ENCODE measurements around the gene GORASP1.
A peak's percentile ranks its signal among the peaks of the same experiment; 100 is the strongest.

The GORASP1 gene

DNA sequence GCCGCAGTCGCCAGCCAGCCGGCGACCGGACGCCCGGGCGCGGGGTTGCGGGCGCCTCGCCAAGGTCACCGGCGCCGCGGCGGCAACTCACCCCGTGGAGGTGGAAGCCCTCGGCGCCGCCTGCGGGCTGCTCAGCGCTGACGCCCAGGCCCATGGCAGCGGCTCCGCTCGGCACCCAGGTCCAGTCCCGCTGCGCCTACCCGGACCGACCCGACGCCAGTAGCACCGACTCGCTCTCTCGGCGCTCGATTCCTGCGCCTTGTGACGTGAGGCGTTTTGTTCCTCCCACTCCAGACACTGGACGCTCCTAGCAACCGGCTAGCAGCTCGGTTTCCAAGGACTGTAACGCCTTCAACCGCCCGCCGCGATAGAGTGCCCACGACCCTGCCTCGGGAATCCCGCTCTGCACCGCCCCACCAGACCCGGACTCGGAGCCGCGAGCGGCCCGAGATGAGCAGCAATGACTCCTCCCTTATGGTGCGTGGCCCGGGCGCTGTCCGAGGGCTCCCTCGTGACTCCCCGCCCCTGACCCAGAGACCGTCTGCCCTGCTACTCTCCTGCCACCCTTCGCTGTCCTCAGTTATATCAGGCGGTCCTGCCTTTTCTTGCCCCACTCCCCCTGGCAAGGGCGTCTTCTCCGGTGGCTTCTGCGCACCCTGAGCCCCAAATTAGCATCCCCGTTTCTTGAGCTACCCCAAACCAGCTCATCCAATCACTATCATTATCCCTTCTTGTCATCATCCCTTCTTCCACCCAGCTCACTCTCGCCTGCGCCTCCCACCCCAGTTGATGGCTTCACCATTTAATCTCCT is at the start of gene GORASP1, which contains the start of gene TTC21A:
TSS of gene GORASP1 (minus strand) at position 240 of the 812 bp plus-strand sequence. CDS start at position 154, 86 bp downstream.
TSS of gene TTC21A (plus strand) at position 293 of the 812 bp plus-strand sequence. CDS start at position 451, 158 bp downstream.
- DNase-seq (ENCODE audit: low read depth): peak; percentile 51

GRCh38 chr3:39156421-39156820 is 49.0 kb upstream of the GORASP1 start:
- no peak for DNase-seq (ENCODE audit: low read depth)

GRCh38 chr3:39154280-39155021 is 47.0 kb upstream of the GORASP1 start:
- no peak for DNase-seq (ENCODE audit: low read depth)

- DNase-seq (ENCODE audit: low read depth): no peak
These were observed 46.5 kb upstream of the GORASP1 start for GRCh38 chr3:39153977-39154279.

- peak; percentile 89 for DNase-seq (ENCODE audit: low read depth)
These were observed 43.6 kb upstream of the GORASP1 start for GRCh38 chr3:39150803-39151631.

DNA sequence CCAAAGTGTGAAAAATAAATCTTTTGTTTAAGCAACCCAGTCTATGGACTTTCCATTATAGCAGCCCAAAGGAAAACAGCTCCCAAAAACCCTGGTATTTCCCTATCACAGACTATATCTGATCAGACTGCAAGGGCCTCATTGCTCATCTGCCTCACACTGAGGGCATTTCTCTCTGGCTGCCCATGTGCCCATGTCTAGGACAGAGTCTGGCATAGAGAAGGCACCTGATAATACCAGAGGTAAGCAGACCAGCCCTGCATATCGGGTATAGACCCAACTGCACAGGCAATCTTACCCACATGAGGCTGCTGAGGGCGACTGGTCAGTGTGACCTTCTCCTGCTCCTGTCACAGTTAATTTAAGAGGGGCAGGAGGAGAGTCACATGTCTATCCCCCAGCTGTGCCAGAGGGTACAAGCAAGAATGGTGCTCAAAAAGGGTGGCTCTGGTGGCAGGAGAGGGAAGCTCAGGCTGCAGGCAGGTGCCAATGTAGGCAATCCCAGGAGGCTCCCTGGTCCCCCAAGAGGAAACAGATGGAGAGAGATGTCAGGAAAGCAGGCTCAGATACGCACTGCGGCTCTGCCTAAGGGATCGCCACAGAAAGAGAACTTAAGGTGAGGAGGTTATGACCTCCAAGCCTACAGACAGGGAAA is 42.8 kb upstream of the GORASP1 start:
- DNase-seq (ENCODE audit: low read depth): no peak

DNA sequence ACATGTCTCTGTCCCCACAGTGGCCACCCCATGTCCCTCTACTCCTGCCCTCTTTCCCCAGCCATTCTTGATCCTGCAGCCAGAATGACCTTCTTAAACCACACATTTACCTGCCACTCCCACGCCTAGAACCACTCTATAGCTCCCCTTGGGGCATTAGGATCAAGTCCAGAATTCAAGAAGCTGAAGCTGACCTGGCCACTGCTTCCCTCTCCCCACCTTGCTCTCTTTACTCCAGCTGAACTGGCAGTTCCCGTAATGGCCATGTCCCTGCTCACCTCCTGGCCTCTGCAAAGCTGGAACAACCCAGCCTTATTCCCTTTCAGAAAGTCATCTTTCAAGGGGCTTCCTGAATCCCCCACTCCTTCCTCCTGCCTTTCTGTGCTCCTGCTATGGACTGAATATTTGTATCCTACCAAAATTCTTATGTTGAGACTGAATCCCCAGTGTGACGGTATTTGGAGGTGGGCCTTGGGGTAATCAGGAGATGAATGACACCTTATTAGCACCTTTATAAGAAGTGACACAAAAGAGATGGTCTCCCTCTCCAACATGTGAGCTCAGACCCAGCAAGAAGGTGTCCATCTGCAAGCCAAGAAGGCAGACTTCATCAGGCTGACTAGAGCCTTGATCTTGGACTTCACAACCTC is 42.2 kb upstream of the GORASP1 start:
- no peak for DNase-seq (ENCODE audit: low read depth)

GRCh38 chr3:39149059-39149455 is 41.6 kb upstream of the GORASP1 start:
- DNase-seq (ENCODE audit: low read depth): no peak

- DNase-seq (ENCODE audit: low read depth): no peak
These were observed 41.1 kb upstream of the GORASP1 start for GRCh38 chr3:39148435-39149058.

DNA sequence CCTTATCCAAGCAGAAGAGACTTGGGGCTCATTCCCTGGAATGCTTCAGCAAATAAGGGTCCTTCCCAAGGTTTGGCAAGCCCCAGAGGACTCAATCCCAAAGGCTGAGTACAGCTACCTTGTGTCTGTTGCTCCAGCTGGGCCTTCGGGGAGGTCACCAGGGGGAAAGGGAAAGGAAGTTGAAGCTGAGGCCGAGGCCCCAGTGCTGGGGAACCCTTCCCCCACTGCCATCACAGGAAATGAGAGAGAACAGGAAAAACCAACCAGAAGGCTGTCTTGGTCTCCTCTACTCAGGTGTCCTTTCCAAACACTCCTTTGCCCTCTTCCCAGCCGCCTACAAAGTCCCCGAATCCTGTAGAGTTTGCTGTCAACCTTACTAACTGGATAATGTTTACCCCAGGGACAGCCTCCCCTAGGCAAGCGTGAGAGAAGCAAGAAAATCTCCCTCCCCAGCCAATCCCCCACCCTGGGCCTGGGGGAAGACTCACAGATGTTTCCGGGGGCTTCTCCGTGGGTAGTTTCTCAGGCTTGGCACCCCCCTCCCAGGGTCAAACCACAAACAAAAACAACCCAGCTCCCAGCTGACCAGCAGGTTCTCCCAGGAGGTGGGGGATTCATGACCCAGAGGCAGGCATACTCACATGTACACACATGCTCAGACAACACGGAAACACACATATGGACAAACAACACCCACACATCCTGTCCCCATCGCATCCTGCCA is 40.4 kb upstream of the GORASP1 start:
- no peak for DNase-seq (ENCODE audit: low read depth)

- DNase-seq (ENCODE audit: low read depth): peak; percentile 96
These were observed 39.5 kb upstream of the GORASP1 start for GRCh38 chr3:39146611-39147591.

- no peak for DNase-seq (ENCODE audit: low read depth)
These were observed 38.7 kb upstream of the GORASP1 start for GRCh38 chr3:39146083-39146501.

DNA sequence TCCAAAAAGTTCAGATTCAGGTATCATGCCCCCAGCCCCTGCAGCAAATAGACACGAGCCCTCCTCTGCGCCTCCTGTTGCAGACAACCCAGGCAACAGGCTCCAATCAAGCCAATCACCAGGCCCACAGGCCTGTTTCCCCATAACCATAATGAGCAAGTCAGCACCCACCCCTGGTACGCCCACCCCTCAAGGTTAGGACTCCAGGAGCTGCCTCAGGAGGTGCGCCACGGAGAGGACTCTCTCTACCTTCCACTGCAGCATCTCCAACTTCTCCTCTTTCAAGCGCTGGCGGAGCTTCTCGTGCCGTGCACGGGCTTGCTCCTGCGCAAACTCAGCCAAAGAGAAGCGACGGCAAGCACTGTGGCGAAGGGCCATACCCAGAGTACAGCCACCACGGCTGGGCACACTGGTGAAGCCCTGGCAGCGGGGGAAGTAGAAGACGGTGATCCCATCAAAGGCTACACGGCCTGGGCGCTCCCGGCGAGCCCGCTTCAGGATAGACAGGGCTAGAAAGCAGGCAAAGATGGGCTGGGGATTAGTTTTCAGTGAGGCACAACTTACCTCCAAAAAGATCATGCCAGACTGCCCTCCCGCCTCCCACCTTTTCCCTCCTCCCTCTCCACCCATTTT is 37.4 kb upstream of the GORASP1 start:
- DNase-seq (ENCODE audit: low read depth): no peak

DNA sequence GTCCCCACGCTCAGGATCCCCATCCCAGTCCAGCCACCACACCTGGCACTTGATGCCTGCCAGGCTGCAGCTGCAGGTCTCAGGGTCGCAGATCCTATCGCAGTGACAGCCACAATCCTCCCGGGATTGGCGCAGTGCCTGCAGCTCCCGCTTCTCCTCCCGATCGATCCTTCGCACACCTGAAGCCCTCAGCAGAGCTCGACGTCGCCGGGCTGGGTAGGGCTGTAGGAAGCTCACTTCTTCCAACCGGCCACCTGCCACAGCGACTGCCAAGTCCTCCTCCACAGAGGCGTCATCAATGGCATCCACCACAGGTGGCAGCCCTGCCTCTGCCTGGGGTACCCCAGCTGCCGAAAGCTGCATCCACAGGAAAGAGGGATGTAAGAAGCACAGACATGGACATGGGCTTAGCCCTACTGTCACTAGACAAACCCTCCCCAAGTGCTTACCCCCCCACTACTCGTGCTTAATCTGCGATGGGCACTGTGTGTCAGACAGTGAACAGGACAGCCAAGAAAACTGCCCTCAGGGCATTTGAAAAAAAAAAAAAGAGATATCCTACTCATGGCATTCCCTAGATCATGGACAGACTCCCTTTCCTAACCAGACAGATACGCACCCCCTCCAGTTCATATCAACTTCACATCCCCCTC is 36.8 kb upstream of the GORASP1 start:
- DNase-seq (ENCODE audit: low read depth): no peak

DNA sequence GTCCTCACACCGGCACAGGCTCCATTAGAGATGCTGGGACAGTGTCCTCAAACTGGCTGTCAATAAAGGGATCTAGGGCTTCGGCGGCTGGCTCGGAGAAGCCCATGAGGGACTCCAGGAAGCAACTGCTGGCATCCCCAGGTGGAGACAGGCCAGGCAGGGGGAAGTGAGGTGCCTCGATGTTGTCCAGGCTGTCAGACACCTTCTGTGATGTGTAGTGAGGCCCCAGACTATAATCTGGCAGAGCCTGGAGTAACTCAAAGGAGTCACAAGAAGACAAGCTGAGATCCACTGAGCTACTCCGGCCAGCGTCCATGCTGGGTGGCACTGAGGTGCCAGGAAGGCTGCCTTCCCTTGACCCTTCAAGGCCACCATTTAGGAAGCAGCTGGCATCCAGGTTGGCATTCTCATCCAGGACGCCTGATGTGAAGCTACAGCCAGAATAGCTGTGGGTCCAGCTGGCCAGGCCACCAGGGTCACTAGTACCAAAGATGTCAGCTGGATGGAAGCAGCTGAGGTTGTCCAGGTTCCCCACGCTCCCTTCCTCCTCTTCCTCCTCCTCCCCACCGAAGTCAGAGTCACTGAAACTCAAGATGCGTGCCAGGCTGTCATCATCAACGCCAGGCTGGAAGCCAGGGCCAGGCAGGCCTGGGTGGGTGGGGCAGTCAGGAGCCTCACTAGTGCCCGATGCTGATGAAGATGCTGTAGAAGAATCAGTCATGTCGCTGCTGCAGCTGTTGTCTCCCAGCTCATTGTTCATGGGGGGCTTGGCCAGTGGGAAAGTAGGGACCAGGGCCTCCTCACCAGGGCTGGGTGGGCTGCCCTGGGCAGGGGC is 35.8 kb upstream of the GORASP1 start:
- DNase-seq (ENCODE audit: low read depth): no peak

GRCh38 chr3:39142067-39142466 is 34.6 kb upstream of the GORASP1 start:
- no peak for DNase-seq (ENCODE audit: low read depth)

Data from non-pigmented ciliary epithelial cell (primary cell).